Measurements from ENCODE around the gene TBCK. TPM values are rescaled to one million over a fixed set of nuclear protein-coding genes. Genes with fewer than 3 reads are reported as not detected.
"Not testable (repeated sequence)": the region's sequence is repeated elsewhere in the genome, so short reads cannot be mapped to it uniquely, and the experiment has no call there.

Gene TBCK
- polyA plus RNA-seq, 1 experiment, result 48.4 TPM

- no peak for TF ChIP-seq CTCF (IDR thresholded peaks at IDR 0.05; ENCODE audit: low read depth, low read length)
- DNase-seq (ENCODE audit: low read depth, low spot score), result no peak
- no peaks in the 10 kb centered on the region for H3K27me3 ChIP-seq (ENCODE audit: control insufficient read depth, insufficient read depth, low read length)
- ChIA-PET CTCF (no interaction called here), POLR2A (no interaction called here)
- H3K4me3 ChIP-seq (ENCODE audit: low read depth, low read length), result no peak overlapping the region
- peaks cover 7% of the 10 kb centered on the region for H3K9me3 ChIP-seq (ENCODE audit: control insufficient read depth, insufficient read depth, low read length)
- H3K27ac ChIP-seq (ENCODE audit: low read depth, low read length), result no peak overlapping the region
These were observed 184.0 kb downstream of the TBCK start for GRCh38 chr4:106132045-106132444.

- H3K27me3 ChIP-seq (ENCODE audit: control insufficient read depth, insufficient read depth, low read length), result no peaks in the 10 kb centered on the region
- ChIA-PET CTCF (no interaction called here), POLR2A (no interaction called here)
- TF ChIP-seq CTCF (IDR thresholded peaks at IDR 0.05; ENCODE audit: low read depth, low read length), result no peak
- no peaks in the 10 kb centered on the region for H3K9me3 ChIP-seq (ENCODE audit: control insufficient read depth, insufficient read depth, low read length)
- no peak for DNase-seq (ENCODE audit: low read depth, low spot score)
- no peak overlapping the region for H3K4me3 ChIP-seq (ENCODE audit: low read depth, low read length)
- no peak overlapping the region for H3K27ac ChIP-seq (ENCODE audit: low read depth, low read length)
These were observed 189.9 kb downstream of the TBCK start for GRCh38 chr4:106126062-106126461.

- POLR2A ChIA-PET; H3K27ac ChIP-seq (ENCODE audit: low read depth, low read length); H3K27me3 ChIP-seq (ENCODE audit: control insufficient read depth, insufficient read depth, low read length); DNase-seq (ENCODE audit: low read depth, low spot score); H3K4me3 ChIP-seq (ENCODE audit: low read depth, low read length); H3K9me3 ChIP-seq (ENCODE audit: control insufficient read depth, insufficient read depth, low read length); CTCF ChIA-PET: not testable (repeated sequence)
These were observed 196.0 kb downstream of the TBCK start for GRCh38 chr4:106119949-106120555.

GRCh38 chr4:106116025-106116424 lies 200.0 kb downstream of the TBCK start:
- no peak overlapping the region for H3K4me3 ChIP-seq (ENCODE audit: low read depth, low read length)
- H3K27ac ChIP-seq (ENCODE audit: low read depth, low read length), result no peak overlapping the region
- H3K27me3 ChIP-seq (ENCODE audit: control insufficient read depth, insufficient read depth, low read length), result no peaks in the 10 kb centered on the region
- no peak for TF ChIP-seq CTCF (IDR thresholded peaks at IDR 0.05; ENCODE audit: low read depth, low read length)
- POLR2A ChIA-PET, result no interaction called here
- DNase-seq (ENCODE audit: low read depth, low spot score), result no peak
- CTCF ChIA-PET, result interaction anchor here (0.5 to 1.1 kb wide), 2 partner anchors 12 to 1270 kb away, joined by 3 read pairs; no protein-coding TSS in a partner anchor
- H3K9me3 ChIP-seq (ENCODE audit: control insufficient read depth, insufficient read depth, low read length), result no peaks in the 10 kb centered on the region; the same call in 1 of the 2 replicates

GRCh38 chr4:106114270-106114669 lies 201.7 kb downstream of the TBCK start:
- no peaks in the 10 kb centered on the region; the same call in 1 of the 2 replicates for H3K9me3 ChIP-seq (ENCODE audit: control insufficient read depth, insufficient read depth, low read length)
- no peak overlapping the region for H3K27ac ChIP-seq (ENCODE audit: low read depth, low read length)
- ChIA-PET POLR2A (no interaction called here), CTCF (no interaction called here)
- no peaks in the 10 kb centered on the region for H3K27me3 ChIP-seq (ENCODE audit: control insufficient read depth, insufficient read depth, low read length)
- DNase-seq (ENCODE audit: low read depth, low spot score), result no peak
- TF ChIP-seq CTCF (IDR thresholded peaks at IDR 0.05; ENCODE audit: low read depth, low read length), result no peak
- H3K4me3 ChIP-seq (ENCODE audit: low read depth, low read length), result no peak overlapping the region

GRCh38 chr4:106111778-106112469 lies 204.1 kb downstream of the TBCK start:
- H3K27me3 ChIP-seq (ENCODE audit: control insufficient read depth, insufficient read depth, low read length); H3K4me3 ChIP-seq (ENCODE audit: low read depth, low read length); DNase-seq (ENCODE audit: low read depth, low spot score); POLR2A ChIA-PET; H3K9me3 ChIP-seq (ENCODE audit: control insufficient read depth, insufficient read depth, low read length); CTCF ChIA-PET; H3K27ac ChIP-seq (ENCODE audit: low read depth, low read length): not testable (repeated sequence)
